NCI-H226 (cell line): ENCODE measurements around the gene OCIAD1.
A peak's percentile ranks its signal among the peaks of the same experiment; 100 is the strongest.

ENCODE experiments used
- DNase-seq: peaks from one replicate; pipeline ENCODE4 v3.0.0-alpha.2; 2015

The OCIAD1 gene

GRCh38 chr4:48898733-48899431 lies 68.0 kb downstream of the OCIAD1 start:
- DNase-seq, result no peak

GRCh38 chr4:48899432-48899749 lies 68.5 kb downstream of the OCIAD1 start:
- no peak for DNase-seq

- DNase-seq, result peak; percentile 83
Observed at GRCh38 chr4:48899950-48900349, 69.1 kb downstream of the OCIAD1 start.

- DNase-seq, result no peak
Observed at GRCh38 chr4:48901196-48901595, 70.3 kb downstream of the OCIAD1 start.

- peak; percentile 84 for DNase-seq
Observed at GRCh38 chr4:48902266-48902665, 71.4 kb downstream of the OCIAD1 start.

- DNase-seq, result no peak
Observed at GRCh38 chr4:48904101-48904500, 73.2 kb downstream of the OCIAD1 start.

GRCh38 chr4:48904541-48905142 lies 73.8 kb downstream of the OCIAD1 start:
- DNase-seq, result peak; percentile 8

- peak; percentile 55 for DNase-seq
Observed at GRCh38 chr4:48905363-48906015, 74.6 kb downstream of the OCIAD1 start.

- DNase-seq, result no peak
Observed at GRCh38 chr4:48906206-48907173, 75.6 kb downstream of the OCIAD1 start, which contains the start of gene OCIAD2. Gene OCIAD2 (minus strand): TSS chr4:48906774. CDS start chr4:48904549, 2,225 bp downstream.

GRCh38 chr4:48907706-48908477 lies 77.0 kb downstream of the OCIAD1 start:
- DNase-seq, result no peak

GRCh38 chr4:48908687-48909086 lies 77.8 kb downstream of the OCIAD1 start:
- DNase-seq, result no peak

GRCh38 chr4:48909697-48910096 lies 78.8 kb downstream of the OCIAD1 start:
- DNase-seq, result peak; percentile 97

- no peak for DNase-seq
Observed at GRCh38 chr4:48910511-48910910, 79.6 kb downstream of the OCIAD1 start.
